Neural cell (in vitro differentiated cells): ENCODE data around the gene NELFE. TPM values are rescaled to one million over a fixed set of nuclear protein-coding genes. Genes with fewer than 3 reads are reported as not detected.
"Not testable (repeated sequence)": the region's sequence is repeated elsewhere in the genome, so short reads cannot be mapped to it uniquely, and the experiment has no call there.

Source experiments
- H2AFZ ChIP-seq: fragments of 200-600, 300-800 bp; sonication (generic), shearing (Covaris generic); 2 replicates; pipeline ENCODE4 v1.6.0; 2014; ENCODE audit warnings: low read depth, mild to moderate bottlenecking, antibody characterized with exemption, low read length, moderate library complexity
- H3F3A ChIP-seq: fragments of 200-600 bp; shearing (Covaris generic); 2 replicates; pipeline ENCODE4 v1.6.1; 2016; ENCODE audit warnings: mild to moderate bottlenecking, moderate library complexity, mixed read lengths, antibody characterized with exemption, low read length; ENCODE audit not compliant: insufficient read depth, poor library complexity, severe bottlenecking
- H3K27ac ChIP-seq: fragments of 200-600, 300-800 bp; sonication (generic), shearing (Covaris generic); 2 replicates; pipeline ENCODE4 v1.5.1; 2014; ENCODE audit warnings: mild to moderate bottlenecking, low read length, moderate library complexity
- H3K27me3 ChIP-seq: fragments of 300-800, 200-600 bp; sonication (generic), shearing (Covaris generic); 2 replicates; pipeline ENCODE4 v1.6.0; 2014; ENCODE audit warnings: mild to moderate bottlenecking, low read depth, low read length, moderate library complexity; ENCODE audit not compliant: insufficient read depth
- H3K36me3 ChIP-seq: fragments of 300-800, 200-600 bp; sonication (generic), shearing (Covaris generic); 2 replicates; pipeline ENCODE4 v1.5.1; 2014; ENCODE audit warnings: mild to moderate bottlenecking, antibody characterized with exemption, low read length, moderate library complexity; ENCODE audit not compliant: insufficient read depth
- H3K4me2 ChIP-seq: fragments of 300-800, 200-600 bp; sonication (generic), shearing (Covaris generic); 2 replicates; pipeline ENCODE4 v1.6.0; 2014; ENCODE audit warnings: mild to moderate bottlenecking, low read length
- H3K4me3 ChIP-seq: fragments of 300-800, 200-600 bp; sonication (generic), shearing (Covaris generic); 2 replicates; pipeline ENCODE4 v1.5.1; 2014; ENCODE audit warnings: mild to moderate bottlenecking, low read length, moderate library complexity
- H3K79me2 ChIP-seq: fragments of 200-600 bp; shearing (Covaris generic); replicated peaks from 2 replicates; pipeline ENCODE4 v1.6.0; 2014; ENCODE audit warnings: mild to moderate bottlenecking, low read length, moderate library complexity; ENCODE audit not compliant: insufficient read depth
- H3K9ac ChIP-seq: fragments of 300-800, 200-600 bp; sonication (generic), shearing (Covaris generic); 2 replicates; pipeline ENCODE4 v1.6.1; 2016; ENCODE audit warnings: mild to moderate bottlenecking, low read length, mixed read lengths
- H3K9me2 ChIP-seq: fragments of 200-600 bp; shearing (Covaris generic); 2 replicates; pipeline ENCODE4 v1.6.1; 2016; ENCODE audit warnings: mild to moderate bottlenecking, low read length, mixed read lengths; ENCODE audit not compliant: insufficient read depth
- H3K9me3 ChIP-seq: fragments of 200-600, 300-800 bp; sonication (generic), shearing (Covaris generic); 2 replicates; pipeline ENCODE4 v1.6.1; 2016; ENCODE audit warnings: mild to moderate bottlenecking, mixed run types, low read length, moderate library complexity, mixed read lengths
- H4K20me1 ChIP-seq: fragments of 200-600 bp; shearing (Covaris generic); 2 replicates; pipeline ENCODE4 v1.6.1; 2016; ENCODE audit warnings: mild to moderate bottlenecking, mixed run types; ENCODE audit not compliant: insufficient read depth
- EP300 ChIP-seq: fragments of 450-650 bp; conservative IDR thresholded peaks from 2 replicates; pipeline ENCODE4 v1.6.1; 2014; ENCODE audit warnings: antibody characterized with exemption, mild to moderate bottlenecking, moderate library complexity; ENCODE audit not compliant: poor library complexity, severe bottlenecking
- EZH2 ChIP-seq: fragments of 200-600, 300-800 bp; shearing (Covaris generic), sonication (generic); IDR thresholded peaks from 2 replicates; pipeline ENCODE4 v1.6.1; 2014; ENCODE audit warnings: antibody characterized with exemption, low read length, borderline replicate concordance, mild to moderate bottlenecking; ENCODE audit not compliant: insufficient read depth, poor library complexity, severe bottlenecking
- MXI1 ChIP-seq: fragments of 450-650 bp; conservative IDR thresholded peaks from 2 replicates; pipeline ENCODE4 v1.6.1; 2014; ENCODE audit warnings: antibody characterized with exemption, mild to moderate bottlenecking; ENCODE audit not compliant: poor library complexity, severe bottlenecking
- POLR2AphosphoS5 ChIP-seq: IDR thresholded peaks from 2 replicates; pipeline ENCODE4 v1.6.1; 2012
- RAD21 ChIP-seq: fragments of 450-650 bp; conservative IDR thresholded peaks from 2 replicates; pipeline ENCODE4 v1.6.1; 2014; ENCODE audit warnings: antibody characterized with exemption, mild to moderate bottlenecking, moderate library complexity
- SMC3 ChIP-seq: fragments of 450-650 bp; conservative IDR thresholded peaks from 2 replicates; pipeline ENCODE4 v1.6.1; 2014; ENCODE audit warnings: antibody characterized with exemption, mild to moderate bottlenecking, moderate library complexity; ENCODE audit not compliant: poor library complexity
- TAF1 ChIP-seq: IDR thresholded peaks from 2 replicates; pipeline ENCODE4 v1.6.1; 2012; ENCODE audit warnings: low read depth
- polyA minus RNA-seq: library from RNA; depleted of rRNA, polyadenylated mRNA; stranded (reverse); fragments of >200 nt; gene quantifications from 2 replicates; pipeline ENCODE4 v1.2.3, GENCODE V29; 2014
- polyA plus RNA-seq: library from polyadenylated mRNA; depleted of rRNA; stranded (reverse); fragments of >200 nt; gene quantifications from 2 replicates; pipeline ENCODE4 v1.2.3, GENCODE V29; 2014
- TF ChIP-seq, protein P1 (sequence below): fragments of 450-650 bp; IDR thresholded peaks from 2 replicates; pipeline ENCODE4 v1.5.1; 2014; ENCODE audit warnings: antibody characterized with exemption, mild to moderate bottlenecking, moderate library complexity; ENCODE audit not compliant: poor library complexity, severe bottlenecking
- TF ChIP-seq, protein P2 (sequence below): IDR thresholded peaks from 2 replicates; pipeline ENCODE4 v1.6.1; 2012; ENCODE audit warnings: borderline replicate concordance

Gene NELFE, protein sequence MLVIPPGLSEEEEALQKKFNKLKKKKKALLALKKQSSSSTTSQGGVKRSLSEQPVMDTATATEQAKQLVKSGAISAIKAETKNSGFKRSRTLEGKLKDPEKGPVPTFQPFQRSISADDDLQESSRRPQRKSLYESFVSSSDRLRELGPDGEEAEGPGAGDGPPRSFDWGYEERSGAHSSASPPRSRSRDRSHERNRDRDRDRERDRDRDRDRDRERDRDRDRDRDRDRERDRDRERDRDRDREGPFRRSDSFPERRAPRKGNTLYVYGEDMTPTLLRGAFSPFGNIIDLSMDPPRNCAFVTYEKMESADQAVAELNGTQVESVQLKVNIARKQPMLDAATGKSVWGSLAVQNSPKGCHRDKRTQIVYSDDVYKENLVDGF
- 103 and 117 TPM in 2 replicates for polyA plus RNA-seq
- polyA minus RNA-seq, result 59.7 and 63.5 TPM in 2 replicates

DNA sequence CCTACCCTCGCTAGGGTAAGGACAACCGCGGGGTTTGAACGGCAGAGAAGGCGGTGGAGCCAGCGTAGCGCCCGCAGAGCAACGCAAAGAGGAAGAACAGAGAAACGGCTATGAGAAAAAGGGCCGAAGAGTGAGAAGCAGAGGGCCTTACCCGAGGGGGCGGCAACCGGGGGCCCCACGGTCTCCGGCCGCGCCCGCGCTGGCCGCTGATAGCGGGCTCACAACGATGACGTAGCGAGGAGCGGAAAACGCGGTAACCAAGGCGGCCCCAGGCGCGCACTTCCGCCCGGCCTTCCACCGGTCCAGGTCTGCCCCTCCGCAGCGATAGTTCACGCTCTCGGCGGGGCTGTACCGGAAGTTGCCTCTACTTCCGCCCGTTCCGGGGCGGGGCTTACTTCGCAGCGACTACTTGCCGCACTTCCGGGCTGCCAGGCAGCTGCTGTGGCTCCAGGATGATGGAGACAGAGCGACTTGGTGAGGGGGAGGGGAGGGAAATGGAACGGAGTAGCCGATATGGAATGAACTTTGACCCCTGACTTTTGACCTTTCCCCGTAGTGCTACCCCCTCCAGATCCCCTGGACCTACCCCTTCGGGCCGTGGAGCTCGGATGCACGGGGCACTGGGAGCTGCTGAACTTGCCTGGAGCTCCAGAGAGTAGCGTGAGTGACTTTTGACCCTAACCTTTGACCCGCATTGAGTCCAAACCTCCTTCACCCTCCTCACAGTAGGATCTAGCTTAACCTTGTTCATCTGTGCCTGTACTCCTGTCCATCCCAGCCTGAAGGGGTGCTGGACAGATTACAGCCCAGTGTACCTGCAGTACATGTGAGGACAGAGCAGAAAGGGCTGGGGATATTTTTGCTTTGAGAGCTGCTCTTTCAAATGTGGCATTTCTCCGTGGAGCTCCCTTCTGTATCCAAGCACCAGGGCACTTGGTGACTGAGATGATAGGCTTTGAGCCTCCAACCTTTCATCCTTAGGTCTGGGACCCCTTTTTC is at the start of gene NELFE, which contains the start of gene SKIC2:
NELFE (minus strand) TSS at position 231 of the 999 bp plus-strand sequence. CDS start 525 bp downstream, outside the sequence.
SKIC2 (plus strand) TSS at position 435 of the 999 bp plus-strand sequence; CDS start at position 453, 18 bp downstream.
- Histone ChIP-seq H3K27ac (peak within 1 kb of the TSS; percentile 83), H3K4me2 (peak within 1 kb of the TSS; percentile 89), H3F3A (no peaks in the 10 kb centered on the region), H3K27me3 (no peaks in the 10 kb centered on the region), H3K9me3 (no peaks in the 10 kb centered on the region), H3K79me2 (peaks cover 24% of the 10 kb centered on the region), H2AFZ (peak within 1 kb of the TSS; percentile 70), H4K20me1 (no peaks in the 10 kb centered on the region), H3K36me3 (no peaks in the 10 kb centered on the region), H3K9me2 (no peaks in the 10 kb centered on the region), H3K4me3 (peak within 1 kb of the TSS; percentile 98), H3K9ac (peak within 1 kb of the TSS; percentile 94)
- peak; percentile 67 for TF ChIP-seq TAF1
- no peak for TF ChIP-seq EZH2
- no peak for TF ChIP-seq RAD21
- TF ChIP-seq, protein P1, sequence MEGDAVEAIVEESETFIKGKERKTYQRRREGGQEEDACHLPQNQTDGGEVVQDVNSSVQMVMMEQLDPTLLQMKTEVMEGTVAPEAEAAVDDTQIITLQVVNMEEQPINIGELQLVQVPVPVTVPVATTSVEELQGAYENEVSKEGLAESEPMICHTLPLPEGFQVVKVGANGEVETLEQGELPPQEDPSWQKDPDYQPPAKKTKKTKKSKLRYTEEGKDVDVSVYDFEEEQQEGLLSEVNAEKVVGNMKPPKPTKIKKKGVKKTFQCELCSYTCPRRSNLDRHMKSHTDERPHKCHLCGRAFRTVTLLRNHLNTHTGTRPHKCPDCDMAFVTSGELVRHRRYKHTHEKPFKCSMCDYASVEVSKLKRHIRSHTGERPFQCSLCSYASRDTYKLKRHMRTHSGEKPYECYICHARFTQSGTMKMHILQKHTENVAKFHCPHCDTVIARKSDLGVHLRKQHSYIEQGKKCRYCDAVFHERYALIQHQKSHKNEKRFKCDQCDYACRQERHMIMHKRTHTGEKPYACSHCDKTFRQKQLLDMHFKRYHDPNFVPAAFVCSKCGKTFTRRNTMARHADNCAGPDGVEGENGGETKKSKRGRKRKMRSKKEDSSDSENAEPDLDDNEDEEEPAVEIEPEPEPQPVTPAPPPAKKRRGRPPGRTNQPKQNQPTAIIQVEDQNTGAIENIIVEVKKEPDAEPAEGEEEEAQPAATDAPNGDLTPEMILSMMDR, result no peak
- peak; percentile 66 for TF ChIP-seq EP300
- TF ChIP-seq, protein P2, sequence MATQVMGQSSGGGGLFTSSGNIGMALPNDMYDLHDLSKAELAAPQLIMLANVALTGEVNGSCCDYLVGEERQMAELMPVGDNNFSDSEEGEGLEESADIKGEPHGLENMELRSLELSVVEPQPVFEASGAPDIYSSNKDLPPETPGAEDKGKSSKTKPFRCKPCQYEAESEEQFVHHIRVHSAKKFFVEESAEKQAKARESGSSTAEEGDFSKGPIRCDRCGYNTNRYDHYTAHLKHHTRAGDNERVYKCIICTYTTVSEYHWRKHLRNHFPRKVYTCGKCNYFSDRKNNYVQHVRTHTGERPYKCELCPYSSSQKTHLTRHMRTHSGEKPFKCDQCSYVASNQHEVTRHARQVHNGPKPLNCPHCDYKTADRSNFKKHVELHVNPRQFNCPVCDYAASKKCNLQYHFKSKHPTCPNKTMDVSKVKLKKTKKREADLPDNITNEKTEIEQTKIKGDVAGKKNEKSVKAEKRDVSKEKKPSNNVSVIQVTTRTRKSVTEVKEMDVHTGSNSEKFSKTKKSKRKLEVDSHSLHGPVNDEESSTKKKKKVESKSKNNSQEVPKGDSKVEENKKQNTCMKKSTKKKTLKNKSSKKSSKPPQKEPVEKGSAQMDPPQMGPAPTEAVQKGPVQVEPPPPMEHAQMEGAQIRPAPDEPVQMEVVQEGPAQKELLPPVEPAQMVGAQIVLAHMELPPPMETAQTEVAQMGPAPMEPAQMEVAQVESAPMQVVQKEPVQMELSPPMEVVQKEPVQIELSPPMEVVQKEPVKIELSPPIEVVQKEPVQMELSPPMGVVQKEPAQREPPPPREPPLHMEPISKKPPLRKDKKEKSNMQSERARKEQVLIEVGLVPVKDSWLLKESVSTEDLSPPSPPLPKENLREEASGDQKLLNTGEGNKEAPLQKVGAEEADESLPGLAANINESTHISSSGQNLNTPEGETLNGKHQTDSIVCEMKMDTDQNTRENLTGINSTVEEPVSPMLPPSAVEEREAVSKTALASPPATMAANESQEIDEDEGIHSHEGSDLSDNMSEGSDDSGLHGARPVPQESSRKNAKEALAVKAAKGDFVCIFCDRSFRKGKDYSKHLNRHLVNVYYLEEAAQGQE, result no peak
- peak; percentile 56 for TF ChIP-seq SMC3
- TF ChIP-seq POLR2AphosphoS5, result peak; percentile 91
- peak; percentile 88 for TF ChIP-seq MXI1

DNA sequence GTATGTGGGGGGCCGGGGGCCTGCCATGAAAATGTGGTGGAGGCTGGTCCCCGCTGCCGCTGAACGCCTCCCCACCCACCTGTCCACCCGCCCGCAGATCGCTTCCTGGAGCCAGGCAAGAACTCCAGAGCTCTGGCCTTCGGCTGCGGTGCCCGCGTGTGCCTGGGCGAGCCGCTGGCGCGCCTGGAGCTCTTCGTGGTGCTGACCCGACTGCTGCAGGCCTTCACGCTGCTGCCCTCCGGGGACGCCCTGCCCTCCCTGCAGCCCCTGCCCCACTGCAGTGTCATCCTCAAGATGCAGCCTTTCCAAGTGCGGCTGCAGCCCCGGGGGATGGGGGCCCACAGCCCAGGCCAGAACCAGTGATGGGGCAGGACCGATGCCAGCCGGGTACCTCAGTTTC is 49.3 kb upstream of the NELFE start:
- not testable (repeated sequence) for H3K27me3 ChIP-seq, H3K9me2 ChIP-seq, H3K9ac ChIP-seq

DNA sequence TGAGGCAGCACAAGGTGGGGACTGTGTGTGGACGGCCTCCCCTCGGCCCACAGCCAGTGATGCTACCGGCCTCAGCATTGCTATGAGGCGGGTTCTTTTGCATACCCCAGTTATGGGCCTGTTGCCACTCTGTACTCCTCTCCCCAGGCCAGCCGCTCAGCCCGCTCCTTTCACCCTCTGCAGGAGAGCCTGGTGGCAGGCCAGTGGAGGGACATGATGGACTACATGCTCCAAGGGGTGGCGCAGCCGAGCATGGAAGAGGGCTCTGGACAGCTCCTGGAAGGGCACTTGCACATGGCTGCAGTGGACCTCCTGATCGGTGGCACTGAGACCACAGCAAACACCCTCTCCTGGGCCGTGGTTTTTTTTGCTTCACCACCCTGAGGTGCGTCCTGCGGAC is 48.3 kb upstream of the NELFE start:
- not testable (repeated sequence) for H3K9me2 ChIP-seq, H3F3A ChIP-seq, H3K79me2 ChIP-seq, H4K20me1 ChIP-seq, H3K36me3 ChIP-seq, H2AFZ ChIP-seq, H3K9me3 ChIP-seq, H3K4me2 ChIP-seq, H3K9ac ChIP-seq, H3K27me3 ChIP-seq, H3K27ac ChIP-seq, H3K4me3 ChIP-seq

More for the DNA sequence above, 49.3 kb upstream of the NELFE start:
- not testable (repeated sequence) for H2AFZ ChIP-seq, H3K9me3 ChIP-seq, H3K36me3 ChIP-seq, H3K27ac ChIP-seq, H4K20me1 ChIP-seq, H3K4me3 ChIP-seq, H3K79me2 ChIP-seq, H3K4me2 ChIP-seq, H3F3A ChIP-seq

DNA sequence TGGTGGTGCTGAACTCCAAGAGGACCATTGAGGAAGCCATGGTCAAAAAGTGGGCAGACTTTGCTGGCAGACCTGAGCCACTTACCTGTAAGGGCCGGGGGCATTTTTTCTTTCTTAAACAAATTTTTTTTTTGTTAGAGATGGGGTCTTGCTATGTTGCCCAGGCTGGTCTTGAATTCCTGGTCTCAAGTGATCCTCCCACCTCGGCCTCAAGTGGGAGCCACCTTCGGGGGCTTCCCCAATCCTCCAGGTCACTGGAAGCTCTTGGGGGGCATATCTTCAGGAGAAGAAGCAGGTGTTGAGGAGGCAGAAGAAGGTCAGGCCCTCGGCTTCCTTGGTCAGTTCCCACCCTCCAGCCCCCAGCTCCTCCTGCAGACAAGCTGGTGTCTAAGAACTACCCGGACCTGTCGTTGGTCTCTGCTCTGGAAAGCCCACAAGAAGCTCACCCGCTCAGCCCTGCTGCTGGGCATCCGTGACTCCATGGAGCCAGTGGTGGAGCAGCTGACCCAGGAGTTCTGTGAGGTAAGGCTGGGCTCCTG is 47.3 kb upstream of the NELFE start:
- not testable (repeated sequence) for H3K79me2 ChIP-seq, H4K20me1 ChIP-seq, H3K27ac ChIP-seq, H3K9me2 ChIP-seq, H3K4me2 ChIP-seq, H3F3A ChIP-seq, H3K9me3 ChIP-seq, H3K27me3 ChIP-seq, H3K36me3 ChIP-seq, H3K9ac ChIP-seq, H3K4me3 ChIP-seq, H2AFZ ChIP-seq
